Measurements from ENCODE around the gene PMP22.
"Not testable (repeated sequence)": the region's sequence is repeated elsewhere in the genome, so short reads cannot be mapped to it uniquely, and the experiment has no call there.

PMP22 gene

DNA sequence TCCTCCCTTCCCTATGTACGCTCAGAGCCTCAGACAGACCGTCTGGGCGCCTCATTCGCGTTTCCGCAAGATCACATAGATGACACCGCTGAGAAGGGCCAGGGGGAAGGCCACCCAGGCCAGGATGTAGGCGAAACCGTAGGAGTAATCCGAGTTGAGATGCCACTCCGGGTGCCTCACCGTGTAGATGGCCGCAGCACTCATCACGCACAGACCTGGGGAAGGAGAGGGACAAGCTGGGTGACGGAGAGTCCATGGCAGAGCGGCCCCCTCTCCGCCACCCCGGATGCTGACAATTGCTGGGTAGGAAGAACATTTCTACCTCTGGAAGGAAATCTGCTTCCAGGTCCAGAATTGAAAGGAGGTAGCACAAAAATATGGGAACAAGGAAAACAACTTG is 34.3 kb downstream of the PMP22 start:
- H3K27ac ChIP-seq = no peak overlapping the region
- TF ChIP-seq ZFX (IDR thresholded peaks at IDR 0.05) = no peak
- TF ChIP-seq, protein P1, sequence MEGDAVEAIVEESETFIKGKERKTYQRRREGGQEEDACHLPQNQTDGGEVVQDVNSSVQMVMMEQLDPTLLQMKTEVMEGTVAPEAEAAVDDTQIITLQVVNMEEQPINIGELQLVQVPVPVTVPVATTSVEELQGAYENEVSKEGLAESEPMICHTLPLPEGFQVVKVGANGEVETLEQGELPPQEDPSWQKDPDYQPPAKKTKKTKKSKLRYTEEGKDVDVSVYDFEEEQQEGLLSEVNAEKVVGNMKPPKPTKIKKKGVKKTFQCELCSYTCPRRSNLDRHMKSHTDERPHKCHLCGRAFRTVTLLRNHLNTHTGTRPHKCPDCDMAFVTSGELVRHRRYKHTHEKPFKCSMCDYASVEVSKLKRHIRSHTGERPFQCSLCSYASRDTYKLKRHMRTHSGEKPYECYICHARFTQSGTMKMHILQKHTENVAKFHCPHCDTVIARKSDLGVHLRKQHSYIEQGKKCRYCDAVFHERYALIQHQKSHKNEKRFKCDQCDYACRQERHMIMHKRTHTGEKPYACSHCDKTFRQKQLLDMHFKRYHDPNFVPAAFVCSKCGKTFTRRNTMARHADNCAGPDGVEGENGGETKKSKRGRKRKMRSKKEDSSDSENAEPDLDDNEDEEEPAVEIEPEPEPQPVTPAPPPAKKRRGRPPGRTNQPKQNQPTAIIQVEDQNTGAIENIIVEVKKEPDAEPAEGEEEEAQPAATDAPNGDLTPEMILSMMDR (conservative IDR thresholded peaks at IDR 0.05) = no peak

DNA sequence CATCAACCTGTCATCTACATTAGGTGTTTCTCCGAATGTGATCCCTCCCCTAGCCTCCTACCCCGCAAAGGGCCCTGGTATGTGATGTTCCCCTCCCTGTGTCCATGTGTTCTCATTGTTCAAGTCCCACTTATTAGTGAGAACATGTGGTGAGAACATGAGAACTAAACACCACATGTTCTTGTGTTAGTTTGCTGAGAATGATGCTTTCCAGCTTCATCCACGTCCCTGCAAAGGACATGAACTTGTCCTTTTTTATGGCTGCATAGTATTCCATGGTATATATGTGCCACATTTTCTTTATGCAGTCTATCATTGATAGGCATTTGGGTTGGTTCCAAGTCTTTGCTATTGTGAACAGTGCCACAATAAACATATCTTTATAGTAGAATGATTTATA is 43.3 kb downstream of the PMP22 start:
- H3K27ac ChIP-seq = not testable (repeated sequence)

DNA sequence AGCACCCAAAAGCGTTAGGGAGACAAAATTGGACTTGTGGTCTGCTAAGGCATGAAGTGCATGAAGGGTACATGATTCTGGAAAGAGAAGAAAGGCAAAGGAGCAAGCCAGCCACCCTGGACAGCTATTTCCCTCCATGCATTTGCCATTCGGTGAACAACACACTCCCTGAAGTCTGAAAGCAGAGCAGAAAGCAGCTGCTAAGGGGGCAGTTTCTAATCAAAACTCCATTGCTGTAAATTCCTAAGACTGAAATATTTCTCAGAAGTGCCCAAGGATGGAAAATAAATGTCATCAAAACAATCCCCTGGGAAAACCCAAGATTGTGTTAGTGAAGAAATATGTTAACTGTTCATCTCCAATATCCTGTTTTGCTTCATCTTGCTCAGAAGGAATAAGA is 44.3 kb downstream of the PMP22 start:
- no peak overlapping the region for H3K27ac ChIP-seq
- no peak for TF ChIP-seq ZFX (IDR thresholded peaks at IDR 0.05)
- TF ChIP-seq, protein P1 (conservative IDR thresholded peaks at IDR 0.05) = no peak

DNA sequence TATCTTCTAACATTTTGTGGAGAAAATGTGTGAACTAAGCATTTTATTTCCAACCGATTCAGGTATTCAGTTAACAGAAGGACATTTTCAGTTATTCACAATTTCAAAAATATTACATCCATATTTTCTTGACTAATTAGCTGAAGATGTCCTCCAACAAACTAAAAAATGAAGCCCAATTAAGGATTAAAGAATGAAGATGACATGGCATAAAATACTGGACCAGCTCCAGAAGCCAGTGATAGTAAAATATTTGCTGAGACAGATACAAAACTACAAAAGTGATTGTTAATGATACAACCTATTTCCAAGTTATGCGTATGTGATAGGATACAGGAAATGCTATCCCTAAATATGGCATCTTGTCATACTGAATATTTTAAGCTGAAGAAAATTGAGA is 48.6 kb downstream of the PMP22 start:
- no peak for TF ChIP-seq ZFX (IDR thresholded peaks at IDR 0.05)
- TF ChIP-seq, protein P1 (conservative IDR thresholded peaks at IDR 0.05) = no peak
- H3K27ac ChIP-seq = no peak overlapping the region

DNA sequence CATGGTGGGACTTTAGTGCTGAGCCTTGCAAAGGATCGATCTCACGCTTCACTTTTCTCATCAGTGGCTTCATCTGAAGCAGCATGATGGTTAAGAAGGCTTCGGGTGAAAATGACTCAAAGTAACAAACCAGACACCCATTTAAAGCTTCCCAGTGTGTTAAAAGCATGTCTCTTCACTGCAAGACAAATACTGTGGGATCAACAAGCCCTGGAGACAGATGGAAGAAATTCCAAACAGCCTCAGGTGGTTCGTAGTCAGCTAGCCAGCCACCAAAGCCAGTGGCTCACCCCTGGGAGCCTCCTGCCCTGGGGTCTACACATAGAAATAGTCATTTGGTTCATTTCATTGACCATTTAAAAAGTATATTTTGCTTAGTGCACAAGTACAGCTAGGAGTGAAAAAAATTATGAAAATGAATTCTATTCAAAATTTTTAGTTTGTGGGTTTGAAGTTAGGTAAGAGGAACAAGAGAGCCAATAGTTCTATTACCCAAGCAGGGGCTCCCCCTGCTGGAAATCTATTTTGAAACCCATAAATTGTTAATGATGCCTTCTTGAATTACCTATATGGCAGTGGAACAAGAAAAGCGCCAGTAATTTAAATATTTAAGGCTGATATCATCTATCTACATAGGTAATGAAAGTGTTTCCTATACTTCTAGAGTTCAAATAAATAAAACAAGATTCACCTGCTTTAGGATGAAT is 51.6 kb downstream of the PMP22 start:
- no peak overlapping the region for H3K27ac ChIP-seq
- no peak for TF ChIP-seq ZFX (IDR thresholded peaks at IDR 0.05)
- TF ChIP-seq, protein P1 (conservative IDR thresholded peaks at IDR 0.05) = peak; percentile 68

DNA sequence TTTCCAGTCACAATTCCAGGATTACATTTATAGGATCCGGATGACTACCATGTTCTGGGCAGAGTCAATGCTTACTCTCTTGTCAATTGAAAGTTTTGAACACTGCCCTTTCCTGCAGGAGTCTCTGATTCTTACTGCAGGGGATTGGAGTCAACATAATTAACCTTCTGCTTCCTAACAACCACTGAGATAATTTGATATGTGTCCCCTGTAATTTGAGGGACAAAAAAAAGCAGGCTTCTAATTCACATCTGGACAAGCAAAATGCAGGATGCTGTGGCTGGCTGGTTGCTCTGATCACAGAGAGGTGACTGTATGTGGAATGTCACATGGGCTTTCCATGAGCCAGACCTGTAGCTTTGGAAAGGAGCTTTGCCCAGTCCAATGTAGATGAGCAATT is 54.9 kb downstream of the PMP22 start:
- TF ChIP-seq ZFX (IDR thresholded peaks at IDR 0.05) = no peak
- TF ChIP-seq, protein P1 (conservative IDR thresholded peaks at IDR 0.05) = no peak

DNA sequence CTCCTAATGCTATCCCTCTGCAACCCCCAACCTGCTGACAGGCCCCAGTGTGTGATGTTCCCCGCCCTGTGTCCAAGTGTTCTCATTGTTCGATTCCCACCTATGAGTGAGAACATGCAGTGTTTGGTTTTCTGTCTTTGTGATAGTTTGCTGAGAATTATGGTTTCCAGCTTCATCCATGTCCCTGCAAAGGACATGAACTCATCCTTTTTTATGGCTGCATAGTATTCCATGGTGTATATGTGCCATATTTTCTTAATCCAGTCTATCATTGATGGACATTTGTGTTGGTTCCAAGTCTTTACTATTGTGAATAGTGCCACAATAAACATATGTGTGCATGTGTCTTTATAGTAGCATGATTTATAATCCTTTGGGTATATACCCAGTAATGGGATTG is 62.1 kb downstream of the PMP22 start:
- H3K27ac ChIP-seq = not testable (repeated sequence)

More for the DNA sequence above, 54.9 kb downstream of the PMP22 start:
- no peak overlapping the region for H3K27ac ChIP-seq

DNA sequence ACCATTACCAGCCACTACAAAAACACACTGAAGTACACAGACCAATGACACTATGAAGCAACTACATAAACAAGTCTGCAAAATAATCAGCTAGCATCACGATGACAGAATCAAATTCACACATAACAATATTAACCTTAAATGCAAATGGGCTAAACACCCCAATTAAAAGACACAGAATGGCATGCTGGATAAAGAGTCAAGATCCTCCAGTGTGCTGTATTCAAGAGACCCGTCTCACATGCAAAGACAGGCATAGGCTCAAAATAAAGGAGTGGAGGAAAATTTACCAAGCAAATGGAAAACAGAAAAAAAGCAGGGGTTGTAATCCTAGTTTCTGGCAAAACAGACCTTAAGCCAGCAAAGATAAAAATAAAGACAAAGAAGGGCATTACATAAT is 64.6 kb downstream of the PMP22 start:
- not testable (repeated sequence) for H3K27ac ChIP-seq

DNA sequence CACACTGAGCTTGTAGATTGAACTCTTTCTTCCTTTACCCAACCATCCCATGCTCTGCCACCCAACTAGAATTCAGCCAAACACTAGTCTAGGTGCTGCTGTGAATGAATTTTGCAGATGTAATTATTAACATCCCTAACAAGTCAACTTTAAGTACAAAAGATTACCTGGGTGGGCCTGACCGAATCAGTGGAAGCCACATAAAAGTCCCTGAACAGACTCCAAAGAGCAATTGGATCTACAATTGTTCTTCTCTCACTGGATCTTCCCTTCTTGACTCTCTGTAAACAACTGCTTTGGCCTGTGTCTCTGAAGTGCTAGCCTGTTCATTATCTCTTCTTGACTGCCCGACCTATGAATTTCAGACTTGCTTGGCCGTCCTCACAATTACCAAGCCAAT is 67.9 kb downstream of the PMP22 start:
- no peak overlapping the region for H3K27ac ChIP-seq
- TF ChIP-seq, protein P1 (conservative IDR thresholded peaks at IDR 0.05) = no peak
- TF ChIP-seq ZFX (IDR thresholded peaks at IDR 0.05) = no peak
